Measurements from ENCODE around the gene EML4.

Gene EML4

GRCh38 chr2:42135381-42136312 is 33.5 kb upstream of the EML4 start:
- DNase-seq (ENCODE audit: insufficient read length, low spot score) (no peak), FAIRE-seq (no peak)
- TF ChIP-seq CTCF (IDR thresholded peaks at IDR 0.05; ENCODE audit: insufficient read depth, missing control alignments): no peak

GRCh38 chr2:42136782-42137124 is 32.4 kb upstream of the EML4 start:
- DNase-seq (ENCODE audit: insufficient read length, low spot score): no peak
- no peak for TF ChIP-seq CTCF (IDR thresholded peaks at IDR 0.05; ENCODE audit: insufficient read depth, missing control alignments)
- FAIRE-seq: no peak

DNA sequence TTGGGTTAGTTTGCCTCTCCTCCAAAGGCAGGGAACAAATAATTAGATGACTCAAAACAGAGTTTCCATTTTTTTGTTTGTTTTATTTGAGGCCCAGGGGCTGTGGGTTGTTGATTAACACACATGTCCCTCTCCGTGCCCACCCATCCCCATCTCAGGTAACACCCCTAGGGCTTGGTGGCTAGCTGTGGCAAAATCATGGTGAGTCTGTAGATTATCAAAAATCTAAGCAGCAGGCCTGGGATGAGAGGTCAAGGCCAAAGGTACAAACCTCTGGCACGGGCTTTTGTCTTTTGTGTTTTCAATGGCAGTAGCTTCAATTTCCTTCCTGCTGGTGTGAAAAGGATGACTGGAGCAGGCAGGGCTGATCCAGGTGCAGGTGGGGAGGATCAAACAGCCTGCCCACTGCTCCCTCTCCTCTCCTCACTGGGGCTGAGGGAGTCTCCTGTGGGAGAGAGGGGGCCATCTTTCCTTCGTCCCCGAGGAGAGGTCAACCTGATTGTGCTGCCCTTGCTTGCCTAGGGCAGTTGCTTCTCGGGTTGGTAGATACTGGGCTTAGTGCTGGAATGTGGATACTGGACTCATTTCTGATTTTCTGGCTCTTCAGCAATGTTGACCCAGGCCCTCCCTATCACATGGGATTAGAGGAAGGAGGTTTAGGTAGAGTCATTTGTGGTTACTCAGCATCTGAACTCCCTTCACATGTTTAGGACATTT is 31.9 kb upstream of the EML4 start:
- DNase-seq (ENCODE audit: insufficient read length, low spot score) (no peak), FAIRE-seq (no peak)
- TF ChIP-seq CTCF (IDR thresholded peaks at IDR 0.05; ENCODE audit: insufficient read depth, missing control alignments): no peak

DNA sequence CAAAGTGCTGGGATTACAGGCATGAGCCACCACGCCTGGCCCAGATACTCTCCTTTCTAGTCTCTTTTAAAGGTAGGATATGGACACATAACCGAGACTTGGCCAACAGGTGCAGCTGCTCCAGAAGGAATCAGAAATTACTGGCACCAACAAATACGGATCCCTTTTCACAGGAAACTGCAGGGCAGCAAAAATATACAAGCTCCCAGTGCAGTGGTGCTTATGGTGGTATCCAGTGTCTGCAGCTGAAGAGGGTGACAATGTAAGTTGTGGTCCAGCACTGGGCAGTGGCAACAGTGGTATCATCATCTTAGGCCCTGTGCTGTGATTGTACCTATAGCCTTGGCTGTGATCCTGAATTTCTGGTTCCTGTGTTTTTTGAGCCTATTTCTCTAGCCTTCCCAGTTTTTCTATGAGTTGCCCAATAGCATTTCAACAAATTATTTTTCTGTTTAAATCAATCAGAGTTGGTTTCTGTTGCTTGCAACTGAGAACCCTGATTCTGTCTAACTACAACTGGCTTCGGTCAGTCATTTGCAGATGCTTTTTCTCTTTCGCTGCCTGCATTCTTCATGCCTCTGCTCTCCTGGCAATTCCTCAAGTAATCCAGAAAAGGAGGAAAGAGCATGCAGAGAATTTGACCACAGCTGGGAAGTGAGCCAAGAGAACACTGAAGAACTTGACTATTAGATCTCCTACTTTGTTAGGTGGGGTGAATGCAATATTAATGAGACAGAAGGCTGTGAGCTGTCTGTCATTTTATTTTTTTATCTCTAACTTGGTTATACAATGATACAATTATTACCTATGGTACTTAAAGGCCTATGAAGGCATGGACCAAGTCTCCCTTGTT is 30.8 kb upstream of the EML4 start:
- FAIRE-seq (no peak), DNase-seq (ENCODE audit: insufficient read length, low spot score) (no peak)
- TF ChIP-seq CTCF (IDR thresholded peaks at IDR 0.05; ENCODE audit: insufficient read depth, missing control alignments): no peak

DNA sequence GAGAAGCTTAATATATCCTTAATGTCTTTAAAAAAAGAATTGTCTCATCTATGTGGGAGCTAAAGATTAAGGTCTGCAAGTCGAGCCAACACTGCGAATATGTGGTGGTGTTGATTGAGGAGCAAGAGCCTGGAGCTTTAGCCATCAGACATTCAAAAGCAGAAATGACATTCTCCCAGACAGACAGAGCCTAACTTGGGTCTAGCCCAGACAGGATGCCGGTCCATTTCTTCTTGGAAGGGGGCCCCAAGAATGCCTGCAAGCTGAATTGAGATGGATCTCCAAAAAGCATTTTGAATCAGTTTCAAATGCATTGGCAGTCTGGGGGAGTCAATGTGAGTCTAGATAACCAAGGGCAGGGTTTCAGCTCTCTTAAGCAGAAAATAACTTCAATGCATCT is 30.1 kb upstream of the EML4 start:
- FAIRE-seq (no peak), DNase-seq (ENCODE audit: insufficient read length, low spot score) (no peak)
- no peak for TF ChIP-seq CTCF (IDR thresholded peaks at IDR 0.05; ENCODE audit: insufficient read depth, missing control alignments)

- no peak for TF ChIP-seq CTCF (IDR thresholded peaks at IDR 0.05; ENCODE audit: insufficient read depth, missing control alignments)
- FAIRE-seq (no peak), DNase-seq (ENCODE audit: insufficient read length, low spot score) (no peak)
Observed at GRCh38 chr2:42140496-42140895, 28.7 kb upstream of the EML4 start.
